GM18907 (cell line): ENCODE measurements around the gene PKMYT1.

Experiments
- ATAC-seq: cut with Tn5 transposase; IDR thresholded peaks from one replicate; pipeline ENCODE4 v1.9.1; 2021; ENCODE audit warnings: mild to moderate bottlenecking, moderate library complexity; ENCODE audit not compliant: unreplicated experiment

PKMYT1 gene

GRCh38 chr16:3019594-3020246 lies 39.5 kb upstream of the PKMYT1 start:
- no peak for ATAC-seq

- ATAC-seq, result no peak
Observed at GRCh38 chr16:3017794-3018506, 37.7 kb upstream of the PKMYT1 start, which contains the start of gene CLDN6. TSS of gene CLDN6 (minus strand) at chr16:3018183. CDS start at chr16:3016021, 2,162 bp downstream.

DNA sequence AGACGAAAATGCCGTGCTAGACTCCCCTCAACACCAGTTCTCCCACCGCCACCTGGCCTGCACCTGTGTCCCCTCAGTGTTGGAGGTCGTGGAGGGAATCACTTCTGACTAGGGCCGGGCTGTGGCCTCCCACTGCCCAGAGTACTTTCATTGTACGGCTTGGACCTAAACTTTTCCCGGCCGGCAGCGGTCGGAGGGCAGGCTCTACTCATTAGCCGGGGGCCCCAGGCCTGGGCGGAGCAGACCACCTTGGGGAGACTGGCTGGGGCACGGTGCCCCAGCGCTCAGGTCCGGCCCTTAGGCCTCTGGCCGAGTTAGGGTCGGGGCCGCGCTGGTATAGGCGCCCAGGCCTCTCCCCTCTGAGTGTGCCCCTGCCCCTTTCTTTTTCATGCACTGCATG lies 37.1 kb upstream of the PKMYT1 start:
- ATAC-seq, result no peak

- ATAC-seq, result no peak
Observed at GRCh38 chr16:3015865-3016521, 35.7 kb upstream of the PKMYT1 start.

- ATAC-seq, result no peak
Observed at GRCh38 chr16:3014971-3015370, 34.7 kb upstream of the PKMYT1 start.

GRCh38 chr16:3013998-3014690 lies 33.9 kb upstream of the PKMYT1 start:
- no peak for ATAC-seq

DNA sequence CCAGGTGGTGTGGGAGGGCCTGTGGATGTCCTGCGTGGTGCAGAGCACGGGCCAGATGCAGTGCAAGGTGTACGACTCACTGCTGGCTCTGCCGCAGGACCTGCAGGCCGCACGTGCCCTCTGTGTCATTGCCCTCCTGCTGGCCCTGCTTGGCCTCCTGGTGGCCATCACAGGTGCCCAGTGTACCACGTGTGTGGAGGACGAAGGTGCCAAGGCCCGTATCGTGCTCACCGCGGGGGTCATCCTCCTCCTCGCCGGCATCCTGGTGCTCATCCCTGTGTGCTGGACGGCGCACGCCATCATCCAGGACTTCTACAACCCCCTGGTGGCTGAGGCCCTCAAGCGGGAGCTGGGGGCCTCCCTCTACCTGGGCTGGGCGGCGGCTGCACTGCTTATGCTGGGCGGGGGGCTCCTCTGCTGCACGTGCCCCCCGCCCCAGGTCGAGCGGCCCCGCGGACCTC lies 33.3 kb upstream of the PKMYT1 start:
- ATAC-seq, result no peak

GRCh38 chr16:3012828-3013420 lies 32.7 kb upstream of the PKMYT1 start, which contains the start of gene CLDN9:
TSS of gene CLDN9 (plus strand) at chr16:3012923. CDS start at chr16:3013363, 440 bp downstream.
- no peak for ATAC-seq

DNA sequence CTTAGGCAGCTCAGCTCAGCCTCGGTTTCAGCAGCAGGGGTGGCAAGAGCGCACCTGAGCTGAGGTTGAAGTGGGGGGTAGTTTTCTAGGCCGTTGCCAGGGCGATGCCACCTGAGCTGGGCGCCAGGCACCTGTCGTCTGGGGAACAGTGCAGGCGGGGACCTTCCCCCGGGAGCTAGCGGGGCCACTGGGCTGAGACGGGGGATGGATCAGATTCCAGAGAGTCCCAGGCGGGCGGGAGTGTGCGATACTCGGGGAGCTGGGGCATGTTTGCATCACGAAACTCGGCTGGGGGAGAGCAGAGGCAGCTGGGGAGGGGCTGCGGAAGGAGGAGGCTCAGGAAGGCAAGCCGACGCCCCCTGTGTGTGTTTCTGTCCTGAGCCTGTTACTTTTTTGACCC lies 32.0 kb upstream of the PKMYT1 start:
- no peak for ATAC-seq

- ATAC-seq, result no peak
Observed at GRCh38 chr16:3010510-3010909, 30.3 kb upstream of the PKMYT1 start.

- no peak for ATAC-seq
Observed at GRCh38 chr16:3009568-3010390, 29.5 kb upstream of the PKMYT1 start.

DNA sequence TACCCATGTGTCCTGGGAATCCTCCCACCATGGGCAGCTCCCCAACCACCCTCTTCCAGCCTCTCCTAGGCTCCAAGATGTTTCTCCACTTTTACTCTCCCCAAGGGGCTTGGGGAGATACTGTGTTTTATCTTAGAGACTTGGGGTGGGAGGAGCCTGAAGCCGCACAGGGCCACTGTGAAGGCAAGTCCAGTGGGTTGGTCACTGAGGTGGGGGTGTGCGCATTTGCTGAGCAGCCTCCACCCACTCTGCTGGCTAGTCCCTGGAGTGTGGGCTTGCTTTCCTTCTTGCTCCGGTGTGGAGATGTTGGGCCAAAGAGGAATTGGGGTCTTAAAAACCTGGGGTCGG lies 28.4 kb upstream of the PKMYT1 start:
- ATAC-seq, result no peak

DNA sequence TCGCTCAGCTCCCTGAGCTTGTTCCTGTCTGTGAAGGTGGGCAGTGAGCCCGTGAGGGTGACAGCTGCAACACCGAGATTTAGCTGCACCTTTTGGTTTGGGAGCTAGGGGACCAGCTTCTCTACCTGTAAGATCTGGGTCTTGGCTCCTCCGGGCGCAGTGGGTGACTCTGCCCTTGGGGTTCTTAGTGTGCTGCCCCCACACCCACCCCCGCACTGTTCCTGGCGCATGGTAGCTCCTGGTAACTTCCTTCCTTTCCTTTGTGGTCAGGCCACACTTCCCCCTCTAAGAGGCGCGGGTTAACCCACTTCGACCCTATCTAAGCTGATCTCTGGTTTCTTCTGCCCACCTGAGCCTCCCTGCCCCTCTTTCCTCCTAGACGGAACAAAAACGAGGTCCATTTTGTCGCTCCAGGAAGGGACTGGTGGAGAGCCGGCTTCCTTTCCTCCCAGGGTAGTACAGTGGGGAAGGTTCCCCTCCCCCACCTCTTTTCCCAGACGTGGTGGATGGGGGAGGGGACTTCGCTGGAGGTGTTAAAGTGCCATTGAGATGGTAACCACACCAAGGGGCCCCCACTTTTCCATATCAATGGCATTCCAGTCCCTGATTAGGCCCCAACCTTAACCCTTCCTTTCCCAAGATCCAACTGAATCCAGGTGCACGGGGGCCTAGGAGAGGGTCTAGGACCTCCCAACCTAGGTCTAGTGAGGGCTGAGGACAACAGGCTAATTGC lies 27.9 kb upstream of the PKMYT1 start:
- ATAC-seq, result no peak

DNA sequence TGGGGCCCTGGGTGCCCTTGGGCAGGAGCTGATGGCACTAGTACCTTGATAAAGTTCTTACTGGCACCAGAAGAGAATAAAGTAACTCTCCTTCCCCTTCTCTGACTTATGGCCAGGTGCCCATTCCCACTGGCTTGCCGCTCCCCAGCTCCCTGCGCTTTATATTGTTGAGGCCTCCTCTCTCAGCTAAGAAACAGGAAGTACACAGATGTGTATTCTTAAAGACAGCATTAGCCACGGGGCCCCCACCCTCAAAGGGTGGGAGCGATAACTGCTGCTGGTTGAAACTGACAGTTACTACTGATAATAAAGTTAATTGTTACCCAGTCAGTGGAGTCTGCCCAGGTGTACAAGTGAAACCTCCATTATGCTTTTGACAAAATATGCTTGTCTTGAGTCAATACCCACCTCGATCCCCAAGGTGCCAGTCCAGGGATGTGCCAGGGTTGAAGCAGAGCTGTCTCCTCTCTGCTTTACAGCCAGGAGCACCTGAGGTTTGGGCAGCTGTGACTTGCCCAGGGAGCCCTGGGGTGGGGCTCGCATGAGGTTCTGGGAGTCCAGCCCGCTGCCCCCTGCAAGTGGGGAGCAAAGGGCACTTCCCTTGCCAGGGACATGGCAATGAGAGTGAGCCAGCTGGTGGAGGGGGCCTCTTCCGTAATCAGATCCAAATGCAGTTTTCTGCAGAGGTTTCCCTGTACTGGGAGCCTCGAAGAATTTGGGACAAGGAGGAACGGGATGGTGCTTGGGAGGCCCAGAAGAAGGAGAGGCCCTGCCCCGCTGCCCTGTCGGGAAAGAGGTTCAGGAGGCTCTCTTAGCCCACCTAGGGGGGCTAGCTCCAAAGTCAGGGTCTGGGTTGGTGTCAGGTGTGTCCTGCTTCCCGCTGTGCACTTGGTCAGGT lies 27.1 kb upstream of the PKMYT1 start:
- no peak for ATAC-seq

DNA sequence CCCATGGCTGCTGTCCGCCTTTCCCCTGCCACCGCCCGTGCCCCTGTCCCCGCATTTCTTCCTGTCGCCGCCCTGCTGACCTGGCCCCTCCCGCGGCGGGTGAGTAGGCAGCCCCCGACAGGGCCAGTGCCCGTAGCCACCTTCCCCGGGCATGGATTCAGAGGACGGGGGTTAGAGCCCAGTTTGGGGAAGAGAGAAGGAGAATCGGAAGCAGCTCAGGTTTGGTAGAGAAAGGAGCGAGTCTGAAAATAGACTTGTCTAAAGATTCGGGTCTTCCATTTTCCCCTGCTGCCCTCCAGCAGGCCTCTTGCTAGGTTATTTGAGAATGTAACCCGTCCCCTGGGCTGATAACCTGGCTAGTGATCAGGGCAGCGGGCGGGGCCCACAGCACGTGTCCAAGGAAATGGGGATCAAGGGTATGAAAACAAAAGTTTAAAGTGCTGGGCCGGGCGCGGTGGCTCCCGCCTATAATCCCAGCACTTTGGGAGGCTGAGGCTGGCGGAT lies 24.6 kb upstream of the PKMYT1 start:
- no peak for ATAC-seq

- peak; percentile 7 for ATAC-seq
Observed at GRCh38 chr16:3004319-3004718, 24.1 kb upstream of the PKMYT1 start.

DNA sequence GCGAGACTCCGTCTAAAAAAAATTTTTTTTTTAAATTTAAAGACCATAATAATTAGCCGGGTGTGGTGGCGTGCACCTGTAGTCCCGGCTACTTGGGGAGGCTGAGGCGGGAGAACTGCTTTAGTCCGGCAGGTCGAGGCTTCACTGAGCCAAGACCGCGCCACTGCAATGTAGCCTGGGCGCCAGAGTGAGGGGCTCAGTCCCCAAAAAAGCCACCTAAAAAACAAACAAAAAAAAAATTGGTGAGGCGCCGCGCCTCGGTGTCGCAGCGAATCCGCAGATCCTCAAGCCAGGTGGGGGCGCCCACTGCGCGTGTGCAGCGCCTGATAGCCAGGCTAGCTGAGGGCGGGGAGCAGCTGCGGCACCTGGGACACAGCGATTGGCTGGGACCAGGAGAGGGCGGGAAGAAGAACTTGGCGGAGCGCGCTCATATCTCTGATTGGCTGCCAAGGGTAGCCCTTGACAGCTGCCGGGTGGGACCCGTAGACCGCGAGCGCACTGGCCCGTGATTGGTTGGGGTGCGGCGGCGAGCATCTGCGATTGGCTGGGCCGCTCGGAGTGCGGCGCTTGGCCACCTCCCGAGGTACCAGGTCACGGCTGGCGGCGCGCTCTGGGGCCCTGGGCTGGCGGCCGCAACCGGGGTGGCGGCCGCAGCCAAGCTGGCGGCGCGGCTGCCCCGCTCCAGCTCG lies 23.5 kb upstream of the PKMYT1 start:
- ATAC-seq, result peak; percentile 89

DNA sequence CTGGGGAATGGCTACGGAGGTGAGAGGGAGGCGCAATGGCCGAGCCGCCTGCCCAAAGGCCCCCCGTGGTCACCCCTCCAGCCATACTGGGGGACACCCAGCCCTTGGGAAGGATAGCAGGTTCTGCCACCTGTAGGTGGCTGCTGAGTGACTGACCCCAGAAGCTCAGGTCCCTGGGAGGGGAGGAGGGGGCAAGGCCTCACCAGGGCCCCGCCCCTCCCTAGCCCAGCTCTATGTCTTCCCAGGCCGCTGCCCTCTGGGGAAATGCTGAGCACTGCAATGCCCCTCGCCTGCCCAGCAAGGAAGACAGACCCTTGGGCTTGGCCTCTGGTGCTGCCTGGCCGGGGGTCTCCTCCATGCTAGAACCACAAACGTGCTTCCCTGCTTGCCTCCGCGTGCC lies 21.1 kb upstream of the PKMYT1 start:
- ATAC-seq, result no peak
